H1 (cell line): Measurements from ENCODE around the gene ONECUT2. TPM values are rescaled to one million over a fixed set of nuclear protein-coding genes. Genes with fewer than 3 reads are reported as not detected.

Experiments used
- CTCF ChIA-PET: fragments of 300-600 bp; sonication (Branson Sonifier 250); formaldehyde crosslinking; loops from one replicate; lab custom pipeline; 2021; ENCODE audit not compliant: partially characterized antibody; lab: Charles Lee
- POLR2A ChIA-PET: fragments of 300-600 bp; sonication (Branson Sonifier 250); formaldehyde crosslinking; loops from one replicate; lab custom pipeline; 2021; ENCODE audit warnings: inconsistent platforms; ENCODE audit not compliant: partially characterized antibody; lab: Charles Lee
- DNase-seq, 2 experiments: peaks; one replicate each; pipeline versions ENCODE4 v3.0.0 to v3.0.0-alpha.2; 2010 to 2022; ENCODE audit warnings: low spot score in 2 of 2, low read depth in 1 of 2, mixed read lengths in 1 of 2
- FAIRE-seq: peaks from 2 replicates; lab custom pipeline; 2011; peaks lifted over from hg19 to GRCh38; lab: Jason Lieb, UNC
- H2AFZ ChIP-seq: 2 replicates; pipeline ENCODE4 v1.8.1; 2012; ENCODE audit warnings: low read length, inconsistent platforms
- H2AK5ac ChIP-seq: 2 replicates; pipeline ENCODE4 v1.6.1; 2013; ENCODE audit warnings: low read depth, low read length
- H2BK120ac ChIP-seq: replicated peaks from 2 replicates; pipeline ENCODE3; 2013; ENCODE audit warnings: low read depth, low read length, inconsistent platforms
- H2BK12ac ChIP-seq: 2 replicates; pipeline ENCODE4 v1.6.1; 2013; ENCODE audit warnings: low read depth, low read length
- H2BK15ac ChIP-seq: 2 replicates; pipeline ENCODE4 v1.6.1; 2013; ENCODE audit warnings: low read length
- H2BK20ac ChIP-seq: 2 replicates; pipeline ENCODE4 v1.6.1; 2013; ENCODE audit warnings: low read length
- H2BK5ac ChIP-seq: 2 replicates; pipeline ENCODE4 v1.6.1; 2013; ENCODE audit warnings: low read depth, low read length
- H3K14ac ChIP-seq: 2 replicates; pipeline ENCODE4 v1.6.1; 2013; ENCODE audit warnings: inconsistent platforms; ENCODE audit not compliant: insufficient read length
- H3K18ac ChIP-seq: 2 replicates; pipeline ENCODE4 v1.6.1; 2013; ENCODE audit warnings: low read length; ENCODE audit errors: extremely low read depth
- H3K23ac ChIP-seq: 2 replicates; pipeline ENCODE4 v1.6.1; 2013; ENCODE audit warnings: inconsistent platforms; ENCODE audit not compliant: insufficient read length
- H3K23me2 ChIP-seq: 2 replicates; pipeline ENCODE4 v1.6.1; 2013; ENCODE audit warnings: low read depth, low read length
- H3K27ac ChIP-seq: 2 replicates; pipeline ENCODE4 v1.6.1; 2011; ENCODE audit warnings: low read depth, low read length, inconsistent platforms
- H3K27me3 ChIP-seq, 4 experiments: replicated peaks in 1 of 4; 1 replicate in 1 of 4; 2 replicates in 3 of 4; pipeline versions ENCODE4 v1.6.1 to v1.8.1; 2011 to 2013; ENCODE audit warnings: low read length in 3 of 4, mild to moderate bottlenecking in 3 of 4, inconsistent platforms in 2 of 4, mixed read lengths in 2 of 4, moderate library complexity in 1 of 4; ENCODE audit not compliant: control insufficient read depth in 3 of 4, insufficient read depth in 3 of 4; ENCODE audit errors: extremely low read depth in 1 of 4
- H3K36me3 ChIP-seq, 4 experiments: 2 replicates each; pipeline versions ENCODE4 v1.6.1 to v1.8.1; 2011 to 2013; ENCODE audit warnings: mild to moderate bottlenecking in 4 of 4, low read length in 3 of 4, moderate library complexity in 2 of 4, control low read depth in 1 of 4, inconsistent platforms in 1 of 4; ENCODE audit not compliant: insufficient read depth in 4 of 4, control insufficient read depth in 2 of 4
- H3K4ac ChIP-seq: replicated peaks from 2 replicates; pipeline ENCODE3; 2013; ENCODE audit warnings: low read length, low read depth, mixed read lengths, inconsistent platforms; ENCODE audit not compliant: insufficient read length
- H3K4me1 ChIP-seq, 4 experiments: replicated peaks in 1 of 4; 1 replicate in 1 of 4; 2 replicates in 3 of 4; pipeline versions ENCODE4 v1.6.1 to v1.8.1; 2011 to 2013; ENCODE audit warnings: low read length in 3 of 4, inconsistent platforms in 2 of 4, mixed read lengths in 1 of 4; ENCODE audit not compliant: insufficient read depth in 4 of 4, control insufficient read depth in 3 of 4
- H3K4me2 ChIP-seq, 2 experiments: 2 replicates each; pipeline versions ENCODE4 v1.6.1 to v1.8.1; 2011 to 2013; ENCODE audit warnings: low read depth in 2 of 2, low read length in 2 of 2, control low read depth in 1 of 2, inconsistent platforms in 1 of 2, mild to moderate bottlenecking in 1 of 2; ENCODE audit not compliant: insufficient read depth in 1 of 2
- H3K4me3 ChIP-seq, 4 experiments: fragments of 200-600, 300-600 bp in 1 of 4; sonication (generic), shearing (Covaris generic), sonication (Bioruptor Twin) in 1 of 4; 2 replicates each; pipeline versions ENCODE4 v1.5.1 to v1.8.1; 2011 to 2016; ENCODE audit warnings: low read length in 4 of 4, low read depth in 3 of 4, control low read depth in 2 of 4, inconsistent platforms in 2 of 4, mild to moderate bottlenecking in 2 of 4, mixed read lengths in 1 of 4, moderate library complexity in 1 of 4; ENCODE audit not compliant: insufficient read depth in 2 of 4; ENCODE audit errors: extremely low read depth in 1 of 4
- H3K56ac ChIP-seq: replicated peaks from 2 replicates; pipeline ENCODE3; 2013; ENCODE audit warnings: low read depth, mild to moderate bottlenecking, mixed read lengths, low read length, inconsistent platforms; ENCODE audit not compliant: insufficient read length
- H3K79me1 ChIP-seq: 2 replicates; pipeline ENCODE4 v1.6.1; 2013; ENCODE audit warnings: low read depth, low read length, control low read depth
- H3K79me2 ChIP-seq, 2 experiments: 2 replicates each; pipeline versions ENCODE4 v1.6.1 to v1.8.1; 2012 to 2013; ENCODE audit warnings: low read length in 2 of 2, mild to moderate bottlenecking in 2 of 2, inconsistent platforms in 1 of 2; ENCODE audit not compliant: insufficient read depth in 2 of 2, control insufficient read depth in 1 of 2
- H3K9ac ChIP-seq, 4 experiments: replicated peaks in 1 of 4; 1 replicate in 1 of 4; 2 replicates in 3 of 4; pipeline versions ENCODE4 v1.6.1 to v1.8.1; 2011 to 2013; ENCODE audit warnings: low read depth in 3 of 4, low read length in 3 of 4, control low read depth in 2 of 4, mild to moderate bottlenecking in 2 of 4, moderate library complexity in 2 of 4, inconsistent platforms in 1 of 4; ENCODE audit errors: extremely low read depth in 1 of 4
- H3K9me3 ChIP-seq, 2 experiments: 2 replicates each; pipeline versions ENCODE4 v1.6.1 to v1.8.1; 2012 to 2013; ENCODE audit warnings: mild to moderate bottlenecking in 2 of 2, moderate library complexity in 2 of 2, control low read depth in 1 of 2, inconsistent platforms in 1 of 2, low read depth in 1 of 2, low read length in 1 of 2, mixed read lengths in 1 of 2; ENCODE audit not compliant: insufficient read depth in 2 of 2
- H4K20me1 ChIP-seq, 2 experiments: replicated peaks in 1 of 2; 2 replicates each; pipeline versions ENCODE3 to v1.8.1; 2011 to 2013; ENCODE audit warnings: inconsistent platforms in 2 of 2, low read length in 2 of 2, mild to moderate bottlenecking in 1 of 2; ENCODE audit not compliant: insufficient read depth in 2 of 2, control insufficient read depth in 1 of 2
- H4K5ac ChIP-seq: 2 replicates; pipeline ENCODE4 v1.6.1; 2013; ENCODE audit warnings: low read length, low read depth, mixed read lengths, inconsistent platforms; ENCODE audit not compliant: insufficient read length
- H4K8ac ChIP-seq: 2 replicates; pipeline ENCODE4 v1.8.0; 2013; ENCODE audit warnings: mild to moderate bottlenecking, moderate library complexity, low read length, inconsistent platforms; ENCODE audit not compliant: insufficient read depth; ENCODE audit errors: extremely low read depth
- H4K91ac ChIP-seq: replicated peaks from 2 replicates; pipeline ENCODE3; 2013; ENCODE audit warnings: low read length, mixed read lengths, inconsistent platforms; ENCODE audit not compliant: insufficient read length
- ASH2L ChIP-seq: fragments of 200-600, 300-600 bp; sonication (generic); IDR thresholded peaks from one replicate; pipeline ENCODE4 v1.7.1; 2017; ENCODE audit warnings: low read length
- CHD2 ChIP-seq: IDR thresholded peaks from 2 replicates; pipeline ENCODE4 v1.6.1; 2012; ENCODE audit warnings: low read length, improper control_type of control experiment
- EZH2 ChIP-seq: fragments of 200-600 bp; sonication (generic); IDR thresholded peaks from 2 replicates; pipeline ENCODE4 v1.7.1; 2012; ENCODE audit warnings: low read depth, mild to moderate bottlenecking, moderate library complexity, low read length, inconsistent platforms; ENCODE audit not compliant: severe bottlenecking
- GABPA ChIP-seq: IDR thresholded peaks from 2 replicates; pipeline ENCODE4 v1.6.1; 2011; ENCODE audit warnings: mild to moderate bottlenecking, low read length, moderate library complexity, borderline replicate concordance; ENCODE audit not compliant: insufficient read depth
- KDM1A ChIP-seq: fragments of 200-600, 300-600 bp; sonication (generic); IDR thresholded peaks from 2 replicates; pipeline ENCODE4 v1.7.1; 2016; ENCODE audit warnings: mild to moderate bottlenecking, low read length, borderline replicate concordance
- KDM4A ChIP-seq: IDR thresholded peaks from one replicate; pipeline ENCODE4 v1.7.1; 2012; ENCODE audit warnings: low read depth, mild to moderate bottlenecking, moderate library complexity, low read length, inconsistent platforms; ENCODE audit not compliant: severe bottlenecking
- RNF2 ChIP-seq: fragments of 200-900, 300-1000 bp; sonication (generic); IDR thresholded peaks from 2 replicates; pipeline ENCODE4 v1.7.1; 2016; ENCODE audit warnings: borderline replicate concordance, low read depth, mild to moderate bottlenecking, antibody characterized with exemption, low read length; ENCODE audit not compliant: poor library complexity, severe bottlenecking; ENCODE audit errors: missing control alignments
- SUZ12 ChIP-seq: fragments of 200-600 bp; sonication (generic); IDR thresholded peaks from 2 replicates; pipeline ENCODE4 v1.6.1; 2012; ENCODE audit warnings: mild to moderate bottlenecking, inconsistent platforms, low read length, moderate library complexity, mixed read lengths
- TAF1 ChIP-seq: IDR thresholded peaks from 2 replicates; pipeline ENCODE4 v1.6.1; 2011; ENCODE audit warnings: mild to moderate bottlenecking, low read depth, low read length
- WGBS, 2 experiments: shearing (Covaris generic) in 1 of 2; methylation state at CpG; one replicate each; pipeline versions ENCODE4 v1.1.6 to v1.1.7; 2013 to 2015; ENCODE audit warnings: low lambda C conversion rate in 2 of 2, mixed read lengths in 2 of 2, inconsistent platforms in 1 of 2, low coverage in 1 of 2, missing lambda C conversion rate in 1 of 2; ENCODE audit not compliant: insufficient replicate concordance in 2 of 2, insufficient coverage in 1 of 2, insufficient read length in 1 of 2; ENCODE audit errors: extremely low coverage in 1 of 2, missing lambda C conversion rate in 1 of 2; 5-methylcytosine and 5-hydroxymethylcytosine counted together
- polyA plus RNA-seq, 7 experiments: library from polyadenylated mRNA; depleted of rRNA in 3 of 7; stranded (reverse) in 5 of 7; unstranded in 2 of 7; fragments of >200 nt in 5 of 7; fragments of 200-250 nt in 2 of 7; gene quantifications; 1 replicate in 5 of 7; 2 replicates in 1 of 7; 4 replicates in 1 of 7; pipeline versions ENCODE4 v1.2.1 to v1.2.3, GENCODE V29; 2011 to 2013; ENCODE audit warnings: missing spikeins in 2 of 7, mixed read lengths in 2 of 7
- total RNA-seq: library from RNA; stranded (reverse); fragmentation: NEBNext Ultra II Directional; extraction: Animal tissue kit (Norgen Biotek cat#: 25700); gene quantifications from 2 replicates; pipeline ENCODE4 v1.2.1, GENCODE V29; 2021

The ONECUT2 gene
- total and polyA plus RNA-seq, 2 of the 8 experiments (the other 6 are each of a cell fraction or from before 2014, with no cell fraction given) = 0.38 to 1.9 TPM

DNA sequence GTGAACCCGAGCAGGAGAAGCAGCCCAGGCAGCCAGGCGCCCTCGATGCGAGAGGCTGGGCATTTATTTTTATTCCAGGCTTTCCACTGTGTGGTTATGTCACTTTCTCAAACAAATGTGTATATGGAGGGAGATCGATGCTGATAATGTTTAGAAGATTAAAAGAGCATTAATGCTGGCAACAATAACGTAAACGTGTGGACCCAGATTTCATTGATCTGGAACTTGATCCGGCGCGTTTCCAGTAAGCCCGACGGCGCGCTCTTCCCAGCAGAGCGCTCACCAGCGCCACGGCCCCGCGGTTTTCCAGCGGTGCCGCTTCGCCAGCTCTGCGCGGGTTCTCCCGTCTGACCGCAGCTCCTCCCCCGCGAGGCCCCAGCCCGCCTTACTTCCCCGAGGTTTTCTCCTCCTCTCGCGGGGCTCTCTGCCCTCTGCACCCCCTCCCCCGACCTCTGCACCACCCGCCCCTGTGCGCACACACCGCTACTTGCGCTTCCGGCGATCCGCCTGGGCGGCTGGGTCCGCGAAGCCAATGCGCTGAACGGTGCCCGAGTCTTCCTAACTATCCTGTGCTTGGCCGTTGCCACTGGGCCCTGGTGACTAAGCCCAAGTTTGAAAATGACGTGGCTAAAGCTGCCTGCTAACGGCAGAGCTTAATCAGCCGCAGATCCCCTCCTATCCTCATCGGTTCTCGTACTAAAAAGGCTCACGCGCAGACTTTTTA, 6.1 kb downstream of the ONECUT2 start:
- Histone ChIP-seq H3K4me1 (peaks cover 8 to 46% (median 30%) of the 10 kb centered on the region in 4 experiments), H3K4me3 (peak overlapping the region; percentile 24 to 62 (median 34); a peak in 7 of 8 replicates), H4K91ac (no peak overlapping the region), H2BK12ac (no peak overlapping the region), H2BK120ac (no peak overlapping the region), H3K9me3 (no peaks in the 10 kb centered on the region), H4K20me1 (peaks cover 14 to 37% of the 10 kb centered on the region in 2 experiments), H3K27me3 (peaks cover 66 to 93% (median 84%) of the 10 kb centered on the region in 4 experiments), H3K23me2 (peaks cover 13% of the 10 kb centered on the region; the same call in 1 of the 2 replicates), H2BK15ac (0 out of 2 replicates have a peak overlapping the region, but pooled peaks have one; percentile 92), H3K56ac (no peak overlapping the region), H2BK20ac (no peak overlapping the region), H3K14ac (no peak overlapping the region), H3K23ac (no peak overlapping the region), H2AFZ (peak overlapping the region; percentile 49; the same call in 1 of the 2 replicates)
- POLR2A ChIA-PET = interaction anchor here (3.6 kb wide), 1 partner anchor 11 kb away, joined by 18 read pairs; no protein-coding TSS in a partner anchor
- FAIRE-seq = no peak
- WGBS, 2 experiments = 5% methylated on average over 29 of the region's 54 CpGs; no CpG with 5 or more reads in 1 of the 2 experiments
- TF ChIP-seq KDM4A (peak; percentile 16), GABPA (no peak), SUZ12 (peak; percentile 50), RNF2 (peak; percentile 64), ASH2L (peak; percentile 55), KDM1A (no peak), TAF1 (peak; percentile 46; the same call in 1 of the 2 replicates), EZH2 (peak; percentile 9), CHD2 (peak; percentile 82)
- TF ChIP-seq, all 59 proteins: peak for 7
- Histone ChIP-seq H3K79me1 (no peaks in the 10 kb centered on the region; the same call in 1 of the 2 replicates), H3K18ac (peak overlapping the region; percentile 19), H2AK5ac (no peak overlapping the region), H3K27ac (no peak overlapping the region), H3K79me2 (no peaks in the 10 kb centered on the region), H4K5ac (no peak overlapping the region), H3K36me3 (peaks cover 0 to 8% (median 0%) of the 10 kb centered on the region in 4 experiments; a peak in 1 of 8 replicates), H4K8ac (no peak overlapping the region), H3K4ac (no peak overlapping the region), H2BK5ac (no peak overlapping the region), H3K9ac (no peak overlapping the region), H3K4me2 (peak overlapping the region; percentile 79 to 93)
- CTCF ChIA-PET = interaction anchor here (1.2 to 2.9 kb wide), 2 partner anchors 11 to 319 kb away, joined by 3 to 17 read pairs; no protein-coding TSS in a partner anchor
- peak in 1 of 2 experiments; percentile 71 for DNase-seq
